Adrenal gland (tissue), 12 donors: ENCODE data around the gene CENPC. TPM values are rescaled to one million over a fixed set of nuclear protein-coding genes. Genes with fewer than 3 reads are reported as not detected.
"Not testable (repeated sequence)": the region's sequence is repeated elsewhere in the genome, so short reads cannot be mapped to it uniquely, and the experiment has no call there.

ENCODE experiments used
- DNase-seq, 7 donors: peaks; one replicate each; pipeline ENCODE4 v3.0.0-alpha.2; 2019 to 2020
- H3K27ac ChIP-seq, 5 donors: fragments of 200-600 bp; sonication (generic) in 4 of 5; 1 replicate in 3 of 5; 2 replicates in 2 of 5; pipeline versions ENCODE4 v1.5.1 to v1.8.0; 2016 to 2020; ENCODE audit warnings: mild to moderate bottlenecking in 1 of 5
- H3K27me3 ChIP-seq: fragments of 200-600 bp; 2 replicates; pipeline ENCODE4 v1.8.0; 2021
- H3K36me3 ChIP-seq, 2 donors: fragments of 200-600 bp; replicated peaks in 1 of 2; 1 replicate in 1 of 2; 2 replicates in 1 of 2; pipeline versions ENCODE4 v1.5.1 to v1.8.0; 2018 to 2022
- H3K4me1 ChIP-seq, 2 donors: fragments of 200-600 bp; replicated peaks in 1 of 2; 1 replicate in 1 of 2; 2 replicates in 1 of 2; pipeline versions ENCODE4 v1.5.1 to v1.8.0; 2018 to 2021
- H3K4me3 ChIP-seq, 4 donors: fragments of 200-600 bp; sonication (generic) in 3 of 4; one replicate each; pipeline ENCODE4 v1.5.1; 2016 to 2018
- H3K9me3 ChIP-seq, 3 donors: fragments of 200-600 bp; sonication (generic) in 1 of 3; replicated peaks in 1 of 3; 1 replicate in 2 of 3; 2 replicates in 1 of 3; pipeline versions ENCODE4 v1.5.1 to v1.8.0; 2016 to 2021
- CTCF ChIP-seq, 6 experiments: fragments of 450-650 bp in 4 of 6; fragments of 200-600 bp in 2 of 6; sonication (generic) in 1 of 6; IDR thresholded peaks; 1 replicate in 5 of 6; 2 replicates in 1 of 6; pipeline versions ENCODE4 v1.5.1 to v1.8.0; 2016 to 2021; ENCODE audit warnings: antibody characterized with exemption in 6 of 6, mild to moderate bottlenecking in 2 of 6, moderate library complexity in 1 of 6
- POLR2A ChIP-seq, 2 donors: fragments of 450-650 bp; IDR thresholded peaks; one replicate each; pipeline ENCODE4 v1.6.1; 2017; ENCODE audit warnings: antibody characterized with exemption in 2 of 2, mild to moderate bottlenecking in 2 of 2, moderate library complexity in 1 of 2
- WGBS, 4 donors: extraction: QIAGEN DNeasy Blood & Tissue Kit in 2 of 4; methylation state at CpG; one replicate each; pipeline versions ENCODE4 v1.1.5 to v1.1.7; 2013 to 2017; 5-methylcytosine and 5-hydroxymethylcytosine counted together
- intact Hi-C, 2 donors: fragments of 100-400 bp; cut with DNase I; formaldehyde crosslinking; loops; one replicate each; pipeline versions ENCODE4 v1.14.1 to v1.15.0; 2022 to 2023
- polyA plus RNA-seq, 3 donors: library from polyadenylated mRNA; stranded (reverse); fragments of 200-250 nt in 2 of 3; fragments of 350-450 nt in 1 of 3; fragmentation: Illumina TruSeq in 1 of 3; extraction: RNeasy Lipid Tissue Mini Kit (QIAGEN cat#74804) in 1 of 3; gene quantifications; one replicate each; pipeline ENCODE4 v1.2.3, GENCODE V29; 2013 to 2014
- total RNA-seq, 9 donors: library from RNA; depleted of rRNA in 4 of 9; stranded (reverse); fragments of >200 nt in 4 of 9; fragments of 120-200 nt in 1 of 9; fragmentation: NEBNext Ultra II Directional in 1 of 9; extraction: Animal tissue kit (Norgen Biotek cat#: 25700) in 1 of 9; gene quantifications; one replicate each; pipeline versions ENCODE4 v1.1.0 to v1.2.4, GENCODE V29; 2013 to 2023
- donor health status: healthy with polysubstance abuse.
- donor health status: Bipolar disorder and iron deficiency.
- donor health status: DM: yes; HTN: yes; CAD: no.
- donor health status: DM: no; HTN: no; CAD: no.
- donor health status: DM: no; HTN: no; CAD: no.
- donor health status: DM: yes; HTN: yes; CAD: no.

The CENPC gene
- total and polyA plus RNA-seq, 12 donors, result 5.8 to 31.1 (median 16.6) TPM

GRCh38 chr4:67531379-67531962 lies 13.8 kb downstream of the CENPC start:
- H3K4me3 ChIP-seq, result no peak overlapping the region
- 90 to 97% (median 93%) methylated on average over 4 of the region's 4 CpGs for WGBS, 4 donors
- no peak overlapping the region for H3K27ac ChIP-seq
- intact Hi-C loops, result no loop called here
- no peak for TF ChIP-seq POLR2A (IDR thresholded peaks at IDR 0.05)
- no peak for TF ChIP-seq CTCF (IDR thresholded peaks at IDR 0.05)
- peaks cover 0 to 53% of the 10 kb centered on the region in 2 donors for H3K36me3 ChIP-seq
- peaks cover 8 to 23% of the 10 kb centered on the region in 2 donors for H3K4me1 ChIP-seq
- DNase-seq, result no peak
- H3K27me3 ChIP-seq, result no peaks in the 10 kb centered on the region
- no peaks in the 10 kb centered on the region for H3K9me3 ChIP-seq

GRCh38 chr4:67524140-67524539 lies 21.2 kb downstream of the CENPC start:
- H3K27me3 ChIP-seq, H3K4me1 ChIP-seq, H3K36me3 ChIP-seq, H3K4me3 ChIP-seq, H3K9me3 ChIP-seq, DNase-seq, H3K27ac ChIP-seq, intact Hi-C loops: not testable (repeated sequence)
- 81 to 88% (median 86%) methylated on average over 3 of the region's 3 CpGs for WGBS, 4 donors

GRCh38 chr4:67522851-67523671 lies 22.2 kb downstream of the CENPC start:
- Histone ChIP-seq H3K36me3 (no peaks in the 10 kb centered on the region), H3K4me3 (no peak overlapping the region), H3K9me3 (no peaks in the 10 kb centered on the region), H3K27me3 (no peaks in the 10 kb centered on the region), H3K4me1 (peaks cover 0 to 12% of the 10 kb centered on the region in 2 donors), H3K27ac (no peak overlapping the region)
- no peak for TF ChIP-seq CTCF (IDR thresholded peaks at IDR 0.05)
- DNase-seq, result no peak
- WGBS, 4 donors, result 88 to 95% (median 93%) methylated on average over 10 of the region's 10 CpGs
- intact Hi-C loops, result no loop called here

GRCh38 chr4:67522230-67522629 lies 23.1 kb downstream of the CENPC start:
- Histone ChIP-seq H3K36me3 (no peaks in the 10 kb centered on the region), H3K9me3 (no peaks in the 10 kb centered on the region), H3K27ac (no peak overlapping the region), H3K4me3 (no peak overlapping the region), H3K27me3 (no peaks in the 10 kb centered on the region), H3K4me1 (peaks cover 0 to 12% of the 10 kb centered on the region in 2 donors)
- DNase-seq, result no peak
- intact Hi-C loops, result no loop called here
- TF ChIP-seq CTCF (IDR thresholded peaks at IDR 0.05) (no peak), POLR2A (IDR thresholded peaks at IDR 0.05) (no peak)
- 72 to 89% (median 86%) methylated on average over 2 of the region's 2 CpGs for WGBS, 4 donors
